DMS53 (cell line): ENCODE measurements around the gene LMF1.
A peak's percentile ranks its signal among the peaks of the same experiment; 100 is the strongest.

ENCODE experiments used
- DNase-seq: peaks from one replicate; lab custom pipeline; 2025; lab: John Stamatoyannopoulos, UW

Gene LMF1

DNA sequence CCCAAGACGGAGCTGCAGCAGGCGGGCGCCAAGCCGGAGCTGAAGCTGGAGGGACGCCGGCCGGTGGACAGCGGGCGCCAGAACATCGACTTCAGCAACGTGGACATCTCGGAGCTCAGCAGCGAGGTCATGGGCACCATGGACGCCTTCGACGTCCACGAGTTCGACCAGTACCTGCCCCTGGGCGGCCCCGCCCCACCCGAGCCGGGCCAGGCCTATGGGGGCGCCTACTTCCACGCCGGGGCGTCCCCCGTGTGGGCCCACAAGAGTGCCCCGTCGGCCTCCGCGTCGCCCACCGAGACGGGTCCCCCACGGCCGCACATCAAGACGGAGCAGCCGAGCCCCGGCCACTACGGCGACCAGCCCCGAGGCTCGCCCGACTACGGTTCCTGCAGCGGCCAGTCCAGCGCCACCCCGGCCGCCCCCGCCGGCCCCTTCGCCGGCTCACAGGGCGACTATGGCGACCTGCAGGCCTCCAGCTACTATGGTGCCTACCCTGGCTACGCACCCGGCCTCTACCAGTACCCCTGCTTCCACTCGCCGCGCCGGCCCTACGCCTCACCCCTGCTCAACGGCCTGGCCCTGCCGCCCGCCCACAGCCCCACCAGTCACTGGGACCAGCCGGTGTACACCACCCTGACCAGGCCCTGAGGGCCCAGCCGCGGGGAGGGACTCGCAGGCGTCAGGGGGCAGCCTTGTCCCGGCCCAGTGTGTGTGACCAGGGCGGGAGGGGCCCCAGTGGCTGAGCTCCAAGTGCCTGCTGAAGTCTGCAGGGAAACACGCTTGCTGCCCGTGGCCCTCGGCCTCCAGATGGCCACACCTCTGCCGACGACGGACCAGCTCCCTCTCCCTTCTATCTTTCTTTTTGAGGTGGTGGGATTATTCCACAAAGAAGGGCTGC lies 14.2 kb upstream of the LMF1 start:
- DNase-seq: no peak

DNA sequence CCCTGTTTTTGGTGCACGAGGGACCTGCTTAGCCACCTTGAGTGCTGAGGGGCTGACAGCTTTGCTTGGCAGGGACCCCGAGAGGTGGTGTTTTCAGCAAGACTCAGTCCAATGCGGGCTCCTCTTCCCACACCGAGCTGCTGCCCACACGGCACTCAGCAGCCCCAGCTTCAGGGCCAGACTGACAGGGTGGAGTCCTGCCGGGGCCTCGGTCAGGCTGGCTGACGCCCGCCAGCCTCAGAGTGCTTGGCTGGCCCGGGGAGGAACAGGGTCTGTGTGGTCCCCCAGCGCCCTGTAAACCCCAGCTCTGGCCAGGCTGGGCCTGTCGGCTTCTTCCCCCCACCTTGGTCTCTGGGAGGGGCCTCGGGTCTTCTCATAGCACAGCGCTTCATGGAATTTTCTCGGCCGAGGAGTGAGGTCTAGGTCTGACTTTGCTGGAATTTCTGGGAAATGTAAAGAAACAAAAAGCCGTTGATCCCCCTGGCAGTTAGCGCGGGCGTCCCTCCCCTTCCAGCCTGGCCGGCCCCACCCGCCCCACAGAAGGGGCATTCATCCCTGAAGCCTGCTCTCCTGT lies 13.4 kb upstream of the LMF1 start:
- DNase-seq: no peak

DNA sequence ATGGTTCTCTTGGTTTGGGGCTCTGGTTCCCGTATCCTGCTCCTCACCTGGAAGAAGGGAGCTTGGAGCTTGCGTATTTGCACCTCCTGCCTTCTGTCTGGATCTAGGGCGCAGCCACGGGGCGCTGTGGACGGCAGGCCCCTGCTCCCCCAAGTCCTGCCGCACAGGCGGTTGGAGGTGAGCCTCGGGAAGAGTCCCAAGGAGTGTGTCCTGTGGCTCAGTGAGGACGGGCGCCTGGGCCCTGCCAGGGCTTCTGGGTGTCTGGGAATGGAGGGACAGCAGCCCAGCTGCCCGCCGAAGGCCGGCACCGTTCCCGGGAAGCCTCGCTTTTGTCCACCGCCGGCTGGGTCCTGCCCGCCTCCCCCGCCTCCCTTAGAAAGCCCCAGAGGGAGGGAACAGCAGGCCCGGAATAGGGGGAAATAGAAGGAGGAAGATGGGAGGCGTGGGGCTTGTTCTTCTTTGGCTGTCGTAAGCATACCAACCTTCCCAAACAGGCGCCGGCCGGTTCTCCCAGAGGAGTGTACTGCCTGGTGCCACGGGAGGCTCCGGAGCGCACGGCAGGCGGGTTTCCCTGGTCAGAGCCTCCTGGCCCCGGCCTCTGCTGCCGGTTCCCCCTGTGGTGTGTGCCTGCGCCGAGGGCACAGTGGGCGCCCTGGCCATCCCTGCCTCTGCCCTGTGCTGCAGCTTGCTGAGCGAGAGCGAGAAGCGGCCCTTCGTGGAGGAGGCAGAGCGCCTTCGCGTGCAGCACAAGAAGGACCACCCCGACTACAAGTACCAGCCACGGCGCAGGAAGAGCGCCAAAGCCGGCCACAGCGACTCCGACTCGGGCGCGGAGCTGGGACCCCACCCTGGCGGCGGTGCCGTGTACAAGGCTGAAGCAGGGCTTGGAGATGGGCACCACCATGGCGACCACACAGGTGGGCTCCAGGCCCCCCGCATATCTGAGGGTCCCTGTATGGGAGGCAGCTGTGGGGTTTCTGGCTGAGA lies 12.6 kb upstream of the LMF1 start:
- peak; percentile 18 for DNase-seq

GRCh38 chr16:982145-983043 lies 11.6 kb upstream of the LMF1 start:
- DNase-seq: peak; percentile 50

- peak; percentile 50 for DNase-seq
These were observed 10.9 kb upstream of the LMF1 start, which contains the start of gene SOX8 for GRCh38 chr16:981695-982144. Gene SOX8, plus strand, starts transcription at chr16:981770. Its CDS starts 153 bp downstream, at chr16:981923.

- no peak for DNase-seq
These were observed 9.7 kb upstream of the LMF1 start for GRCh38 chr16:980595-980854.

GRCh38 chr16:979859-980594 lies 9.2 kb upstream of the LMF1 start:
- DNase-seq: peak; percentile 17

DNA sequence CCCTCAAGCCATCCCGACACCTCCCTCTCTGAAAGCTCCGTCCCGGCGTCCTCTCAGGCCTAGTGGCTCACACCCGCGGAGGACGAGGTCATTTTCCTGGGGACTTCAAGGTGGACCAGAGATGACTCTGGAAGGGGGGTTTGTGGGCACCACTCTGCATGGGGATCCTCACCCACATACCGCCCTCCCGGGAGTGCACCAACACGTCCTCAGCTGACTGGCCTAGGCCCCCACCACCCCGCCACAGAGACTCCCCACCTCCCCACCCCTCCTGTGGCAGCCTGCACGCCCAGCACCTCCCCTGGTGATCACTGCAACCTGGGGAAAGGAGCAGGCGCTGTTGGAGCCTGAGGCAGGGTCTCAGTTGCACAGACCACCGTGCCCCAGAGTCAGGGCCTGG lies 8.4 kb upstream of the LMF1 start:
- no peak for DNase-seq

GRCh38 chr16:978403-978802 lies 7.6 kb upstream of the LMF1 start:
- DNase-seq: no peak

DNA sequence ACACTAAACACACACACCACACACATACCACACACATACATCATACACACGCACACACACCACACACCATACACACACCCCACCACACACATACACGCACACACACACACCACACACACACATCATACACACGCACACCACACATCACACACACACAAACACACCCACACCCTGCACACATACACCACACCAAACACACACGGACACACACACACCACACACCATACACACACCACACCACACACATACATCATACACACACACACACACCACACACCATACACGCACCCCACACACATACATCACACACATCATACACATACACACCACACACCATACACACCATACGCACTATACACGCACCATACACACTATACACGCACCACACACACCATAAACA lies 7.1 kb upstream of the LMF1 start:
- no peak for DNase-seq

DNA sequence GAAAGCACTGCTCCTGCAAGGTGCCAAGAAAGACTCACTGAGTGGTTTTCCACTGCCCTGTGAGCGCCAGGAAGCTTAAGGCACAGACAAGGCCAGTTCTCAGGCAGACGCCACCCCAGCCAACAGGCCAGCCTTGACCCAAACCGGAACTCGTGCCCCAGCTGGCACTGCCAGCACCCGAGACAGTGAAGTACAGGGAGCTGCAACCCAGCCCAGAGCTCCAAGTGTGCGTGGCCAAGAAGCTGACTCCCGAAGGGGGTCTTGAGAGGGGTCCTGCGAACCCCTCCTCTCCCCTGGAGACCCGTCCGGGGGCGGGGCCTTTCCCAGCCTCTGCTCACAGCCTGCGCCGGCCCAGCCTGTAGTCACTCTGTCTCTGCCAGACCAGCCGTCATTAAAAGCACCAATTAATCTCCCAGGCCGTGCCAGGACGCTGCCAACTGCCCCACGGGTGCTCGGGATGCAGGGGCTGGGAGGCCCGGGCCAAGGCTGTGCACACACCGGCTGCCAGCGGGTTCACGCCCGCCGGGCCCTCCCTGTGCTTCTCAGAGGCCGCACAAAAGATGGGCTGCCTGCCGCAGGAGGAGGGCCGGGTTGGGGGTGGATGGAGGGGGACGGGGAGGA lies 6.4 kb upstream of the LMF1 start:
- no peak for DNase-seq

DNA sequence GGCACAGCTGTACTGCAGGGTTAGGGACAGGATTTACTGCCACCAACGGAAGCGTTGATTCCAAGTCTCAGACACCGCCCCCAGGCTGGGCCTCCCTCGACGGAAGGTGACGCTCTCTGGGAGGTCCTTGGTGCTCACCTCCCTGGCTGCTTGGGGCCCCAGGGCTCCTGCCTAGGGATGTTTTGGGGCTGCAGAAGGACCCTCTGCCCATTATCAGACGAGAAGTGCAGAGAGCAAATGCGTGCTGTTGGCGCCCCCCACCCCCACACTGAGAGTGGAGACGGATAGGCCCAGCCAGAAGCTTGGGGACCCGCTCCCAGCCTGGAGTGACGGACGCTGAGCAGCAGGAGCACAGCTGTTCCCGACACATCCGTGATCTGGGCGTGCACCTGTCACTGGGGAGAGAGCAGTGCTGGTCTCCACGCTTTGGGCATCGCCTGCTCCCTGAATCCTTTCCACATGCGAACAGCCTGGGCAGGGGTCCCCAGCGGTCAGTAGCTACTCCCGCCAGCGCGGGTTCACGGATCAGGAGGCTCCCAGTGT lies 5.7 kb upstream of the LMF1 start:
- no peak for DNase-seq

GRCh38 chr16:975291-975690 lies 4.5 kb upstream of the LMF1 start:
- DNase-seq: no peak

- peak; percentile 72 for DNase-seq
These were observed 4.0 kb upstream of the LMF1 start for GRCh38 chr16:974611-975261.

- DNase-seq: peak; percentile 62
These were observed 3.3 kb upstream of the LMF1 start for GRCh38 chr16:974001-974601.

GRCh38 chr16:973366-973765 lies 2.6 kb upstream of the LMF1 start:
- DNase-seq: no peak

DNA sequence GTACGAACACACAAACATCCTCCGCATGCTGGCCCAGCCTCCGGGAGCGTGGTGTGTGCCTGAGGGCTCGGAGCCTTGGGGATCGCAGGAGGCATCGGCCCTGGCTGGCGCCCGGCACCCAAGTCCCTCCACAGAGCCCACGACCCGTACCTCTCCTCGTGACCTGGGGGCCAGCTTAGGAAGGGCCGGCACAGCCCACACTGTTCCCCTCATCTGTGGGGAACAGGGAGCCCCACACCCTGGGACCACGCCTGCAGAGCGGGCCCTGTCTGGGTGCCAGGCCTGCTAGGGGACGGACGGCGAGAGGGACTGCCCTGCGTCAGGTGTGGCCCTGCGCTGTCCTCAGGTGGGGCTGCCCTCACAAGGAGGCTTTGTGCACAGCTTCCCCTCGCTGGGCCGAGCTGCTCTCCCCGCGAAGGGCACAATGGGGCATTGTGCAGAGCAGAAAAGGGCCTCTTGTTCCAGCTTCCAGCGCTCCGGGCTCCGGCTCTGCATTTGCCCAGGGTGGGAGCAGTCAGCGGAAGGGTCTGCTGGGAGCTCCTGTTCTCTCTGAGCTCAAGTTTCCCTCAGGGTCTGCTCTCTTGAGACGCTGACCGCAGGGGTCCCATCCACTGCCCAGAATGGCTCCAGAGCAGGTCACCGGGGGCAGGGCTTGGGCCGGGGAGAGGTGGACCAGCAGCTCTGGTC lies 1.7 kb upstream of the LMF1 start:
- no peak for DNase-seq

- DNase-seq: no peak
These were observed 1.2 kb upstream of the LMF1 start for GRCh38 chr16:971981-972315.

GRCh38 chr16:971582-971905 lies 760 bp upstream of the LMF1 start:
- DNase-seq: no peak
